DMS 273 (cell line): ENCODE measurements around the gene OR5F1.

Experiments used
- DNase-seq: peaks from one replicate; lab custom pipeline; 2025; ENCODE audit not compliant: unreplicated experiment; lab: John Stamatoyannopoulos, UW

OR5F1 gene

GRCh38 chr11:55994525-55994924 lies at the start of gene OR5F1:
TSS of gene OR5F1 (minus strand) at chr11:55994625. CDS start at chr11:55994625, 0 bp downstream.
- DNase-seq = no peak

DNA sequence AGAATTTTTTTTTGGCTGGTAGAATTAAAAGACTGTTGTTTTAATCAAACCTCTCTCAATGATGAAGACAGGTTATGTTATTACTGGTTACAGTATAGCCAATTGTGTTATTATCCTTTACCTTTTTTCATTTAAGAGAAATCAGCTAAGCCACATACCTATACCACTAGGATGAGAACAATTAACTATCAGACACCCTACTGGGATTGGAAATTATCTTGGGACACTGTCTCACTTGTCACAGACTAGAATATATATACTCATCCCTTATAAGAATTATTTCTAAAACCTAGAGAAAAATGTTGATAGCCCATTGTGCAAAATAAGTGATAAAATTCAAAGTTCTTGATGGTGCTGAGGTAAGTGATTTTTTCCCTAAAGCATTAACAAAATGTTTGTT lies 32.9 kb upstream of the OR5F1 start, which contains the start of gene OR5AS1:
Gene OR5AS1 (plus strand): TSS at position 301 of the 400 bp plus-strand sequence. CDS start 2,765 bp downstream, outside the sequence.
- DNase-seq = no peak

GRCh38 chr11:56013805-56014204 lies 19.4 kb upstream of the OR5F1 start:
- no peak for DNase-seq

- no peak for DNase-seq
Observed at GRCh38 chr11:56010716-56011115, 16.3 kb upstream of the OR5F1 start.

DNA sequence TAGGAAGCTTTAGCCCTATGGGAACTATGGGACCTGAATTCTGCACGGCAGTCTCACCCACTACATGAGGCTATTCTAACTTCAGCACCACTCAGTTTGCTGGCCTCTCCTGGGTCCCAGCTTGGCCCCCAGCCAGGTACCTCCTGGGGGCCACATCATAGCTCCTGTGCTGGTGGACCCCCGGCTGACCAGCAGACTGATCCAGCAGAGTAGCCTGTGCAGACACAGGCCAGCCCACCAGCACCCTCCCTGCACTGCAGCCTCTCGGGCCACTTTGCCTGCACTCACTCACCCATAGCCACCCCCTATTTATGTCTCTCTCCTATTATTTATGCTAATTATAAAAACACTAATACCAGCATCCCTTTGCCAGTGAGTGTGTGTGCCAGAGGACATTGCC lies 23.5 kb downstream of the OR5F1 start:
- DNase-seq = no peak

GRCh38 chr11:55969845-55970244 lies 24.6 kb downstream of the OR5F1 start, which contains the start of gene OR10AG1:
TSS of gene OR10AG1 (minus strand) at chr11:55969945. CDS start at chr11:55969907, 38 bp downstream.
- DNase-seq = no peak

- DNase-seq = no peak
Observed at GRCh38 chr11:55967914-55968313, 26.5 kb downstream of the OR5F1 start.

- DNase-seq = no peak
Observed at GRCh38 chr11:55966391-55966790, 28.0 kb downstream of the OR5F1 start.

- DNase-seq = no peak
Observed at GRCh38 chr11:55956521-55956920, 37.9 kb downstream of the OR5F1 start.

GRCh38 chr11:55949330-55949729 lies 45.1 kb downstream of the OR5F1 start:
- no peak for DNase-seq
